OCI-M2 (cell line): ENCODE data around the gene USP27X.

Source experiments
- DNase-seq: peaks from one replicate; lab custom pipeline; 2025; ENCODE audit not compliant: unreplicated experiment; lab: John Stamatoyannopoulos, UW

USP27X gene

GRCh38 chrX:49878834-49879655 lies at the start of gene USP27X:
USP27X (plus strand) TSS chrX:49879484; CDS start chrX:49880308, 824 bp downstream.
- peak; percentile 92 for DNase-seq

DNA sequence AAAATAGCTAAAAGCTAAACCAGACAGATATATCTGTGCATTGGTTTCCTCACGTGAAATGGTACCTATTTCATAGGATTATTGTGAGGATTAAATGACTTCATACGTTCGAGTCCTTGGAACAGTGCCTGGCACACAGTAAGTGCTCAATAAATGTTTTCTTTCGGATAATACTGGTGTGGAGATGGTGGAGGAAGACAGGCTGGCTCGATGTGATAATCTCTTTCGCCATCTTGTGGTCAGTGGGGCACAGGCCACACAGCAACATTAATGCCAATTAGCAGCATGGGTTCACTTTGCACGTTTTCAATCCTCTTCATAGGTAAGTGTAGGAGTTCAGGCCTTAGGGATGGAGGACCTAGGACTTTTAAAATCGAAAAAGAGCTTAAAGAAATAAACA lies 40.9 kb upstream of the USP27X start:
- DNase-seq, result no peak

DNA sequence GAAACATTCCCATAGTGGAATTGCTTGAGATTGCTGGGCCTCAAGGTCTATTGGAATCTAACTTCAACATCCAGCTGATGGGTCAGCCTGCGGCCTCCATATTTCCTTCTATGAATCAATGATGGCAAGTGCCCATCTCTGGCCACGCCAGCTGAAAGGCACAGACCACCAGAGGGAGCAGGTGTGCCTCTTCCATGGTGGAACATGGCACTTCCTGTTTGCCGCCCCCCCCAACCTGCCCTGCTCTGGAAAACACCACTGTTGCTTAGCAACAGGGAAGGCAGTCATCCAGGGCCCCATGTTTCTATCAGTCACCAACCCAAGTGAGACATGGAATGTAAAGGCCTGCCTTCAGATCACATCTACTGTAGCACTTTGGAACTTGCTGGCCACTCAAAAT lies 38.6 kb upstream of the USP27X start:
- no peak for DNase-seq

GRCh38 chrX:49842621-49843020 lies 36.7 kb upstream of the USP27X start:
- DNase-seq, result no peak

- DNase-seq, result no peak
These were observed 34.7 kb upstream of the USP27X start for GRCh38 chrX:49844611-49845010.

DNA sequence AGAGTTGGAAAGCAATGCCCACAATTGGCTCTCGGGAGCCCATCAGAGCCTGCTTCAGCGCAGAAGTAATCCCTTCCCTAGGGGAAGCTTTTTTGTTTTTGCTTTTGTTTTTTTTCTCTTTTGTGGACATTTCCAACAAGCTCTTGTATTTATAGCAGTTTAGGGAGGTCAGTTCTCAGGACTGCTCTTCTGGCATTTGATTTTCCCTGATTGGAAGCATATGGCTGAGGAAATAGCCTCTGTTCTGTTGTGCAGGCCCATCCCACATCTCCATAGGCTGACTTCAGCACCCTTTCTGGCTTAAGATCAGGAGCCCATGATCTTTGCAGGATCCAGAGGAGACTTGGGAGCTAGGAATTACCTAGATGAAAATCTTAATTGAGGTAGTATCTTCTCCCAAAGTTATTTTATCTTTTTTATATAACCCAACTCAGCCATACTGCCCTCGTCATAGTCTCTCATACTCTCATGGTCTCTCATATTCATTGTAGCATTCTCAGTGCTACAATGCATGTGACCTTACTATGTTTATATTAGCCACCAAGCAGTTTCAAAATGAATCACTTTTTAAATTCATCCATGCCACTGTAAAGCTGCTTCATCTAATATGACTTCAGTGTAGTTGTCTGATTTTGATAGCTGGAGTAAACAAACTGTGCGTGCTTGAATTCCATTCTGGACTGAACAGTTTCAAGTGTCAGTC lies 33.4 kb upstream of the USP27X start:
- DNase-seq, result no peak

- DNase-seq, result no peak
These were observed 32.8 kb upstream of the USP27X start for GRCh38 chrX:49846522-49846921.

GRCh38 chrX:49848275-49848674 lies 31.0 kb upstream of the USP27X start:
- no peak for DNase-seq

- no peak for DNase-seq
These were observed 29.3 kb upstream of the USP27X start for GRCh38 chrX:49850028-49850427.

GRCh38 chrX:49853661-49854060 lies 25.6 kb upstream of the USP27X start:
- DNase-seq, result no peak

DNA sequence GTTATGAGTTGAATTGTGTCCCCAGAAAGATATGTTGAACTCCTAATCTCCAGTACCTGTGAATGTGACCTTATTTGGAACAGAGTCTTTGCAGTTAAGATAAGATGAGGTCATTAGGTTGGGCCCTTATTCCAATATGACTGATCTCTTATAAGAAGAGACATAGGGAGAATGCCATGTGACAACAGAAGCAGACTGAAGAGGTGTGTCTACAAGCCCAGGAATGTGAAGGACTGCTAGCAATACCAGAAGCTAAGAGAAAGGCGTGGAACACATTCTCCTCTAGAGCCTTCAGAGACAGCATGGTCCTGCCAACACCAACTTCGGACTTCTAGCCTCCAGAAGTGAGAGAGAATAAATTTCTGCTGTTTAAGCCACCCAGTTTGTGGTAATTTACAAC lies 22.5 kb upstream of the USP27X start:
- DNase-seq, result no peak

GRCh38 chrX:49858341-49858740 lies 20.9 kb upstream of the USP27X start:
- no peak for DNase-seq

DNA sequence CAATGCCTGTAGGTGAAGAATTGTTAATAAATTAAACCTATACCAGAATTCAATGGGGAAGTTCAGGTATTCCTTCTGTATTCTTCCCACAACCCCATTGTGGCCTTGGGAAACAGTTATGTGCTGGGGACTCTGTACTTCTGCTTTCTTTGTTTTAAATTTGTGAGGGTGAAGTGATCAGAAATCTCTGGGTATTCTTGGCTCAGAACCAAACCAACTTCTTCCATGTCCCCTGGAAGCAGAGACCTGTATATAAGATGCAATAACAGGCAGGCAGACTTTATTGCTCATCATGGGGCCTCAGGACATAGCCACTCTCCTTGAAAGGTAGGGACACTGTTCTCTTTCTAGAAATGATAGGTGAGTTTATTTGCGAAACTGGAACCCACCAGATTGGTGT lies 19.8 kb upstream of the USP27X start:
- DNase-seq, result no peak

GRCh38 chrX:49860867-49861535 lies 18.3 kb upstream of the USP27X start:
- DNase-seq, result no peak

DNA sequence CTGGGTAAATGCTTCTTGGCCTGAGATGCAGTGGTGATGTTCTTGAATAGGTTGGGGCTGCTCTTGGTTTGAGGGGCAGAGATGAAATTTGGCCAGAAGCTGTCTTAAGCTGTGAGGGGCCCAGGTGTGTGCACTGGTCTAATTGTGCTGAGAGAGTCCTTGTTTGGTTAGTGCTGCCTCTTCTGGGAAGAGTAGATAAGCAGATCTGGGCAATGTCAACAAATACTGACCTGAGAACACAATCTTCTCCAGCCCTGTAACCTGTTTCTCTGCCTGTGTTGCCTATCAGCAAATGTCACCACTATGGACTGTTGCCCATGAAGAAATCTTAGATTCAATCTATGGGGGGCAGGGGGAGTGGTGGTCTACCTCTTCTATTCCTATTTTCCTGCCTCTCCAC lies 17.2 kb upstream of the USP27X start:
- no peak for DNase-seq

GRCh38 chrX:49868739-49869138 lies 10.5 kb upstream of the USP27X start:
- no peak for DNase-seq

GRCh38 chrX:49876750-49877149 lies 2.5 kb upstream of the USP27X start:
- DNase-seq, result no peak

- DNase-seq, result no peak
These were observed 1.7 kb upstream of the USP27X start for GRCh38 chrX:49877397-49878101.

- no peak for DNase-seq
These were observed 1.0 kb upstream of the USP27X start for GRCh38 chrX:49878128-49878833.

DNA sequence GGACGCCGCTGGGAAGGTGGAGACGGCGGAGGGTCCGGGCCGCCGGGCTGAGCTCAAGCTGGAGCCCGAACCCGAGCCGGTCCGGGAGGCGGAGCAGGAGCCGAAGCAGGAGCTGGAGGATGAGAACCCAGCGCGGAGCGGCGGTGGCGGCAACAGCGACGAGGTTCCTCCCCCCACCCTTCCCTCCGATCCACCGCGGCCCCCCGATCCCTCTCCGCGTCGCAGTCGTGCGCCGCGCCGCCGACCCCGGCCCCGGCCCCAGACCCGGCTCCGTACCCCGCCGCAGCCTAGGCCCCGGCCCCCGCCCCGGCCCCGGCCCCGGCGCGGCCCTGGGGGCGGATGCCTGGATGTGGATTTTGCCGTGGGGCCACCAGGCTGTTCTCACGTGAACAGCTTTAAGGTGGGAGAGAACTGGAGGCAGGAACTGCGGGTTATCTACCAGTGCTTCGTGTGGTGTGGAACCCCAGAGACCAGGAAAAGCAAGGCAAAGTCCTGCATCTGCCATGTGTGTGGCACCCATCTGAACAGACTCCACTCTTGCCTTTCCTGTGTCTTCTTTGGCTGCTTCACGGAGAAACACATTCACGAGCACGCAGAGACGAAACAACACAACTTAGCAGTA lies 483 bp downstream of the USP27X start:
- DNase-seq, result no peak
